NCI-H1930 (cell line): ENCODE data around the gene CAMKMT.
"Not testable (repeated sequence)": the region's sequence is repeated elsewhere in the genome, so short reads cannot be mapped to it uniquely, and the experiment has no call there.

ENCODE experiments used
- DNase-seq, 2 experiments: peaks; one replicate each; lab custom pipeline; 2025; lab: John Stamatoyannopoulos, UW

Gene CAMKMT

DNA sequence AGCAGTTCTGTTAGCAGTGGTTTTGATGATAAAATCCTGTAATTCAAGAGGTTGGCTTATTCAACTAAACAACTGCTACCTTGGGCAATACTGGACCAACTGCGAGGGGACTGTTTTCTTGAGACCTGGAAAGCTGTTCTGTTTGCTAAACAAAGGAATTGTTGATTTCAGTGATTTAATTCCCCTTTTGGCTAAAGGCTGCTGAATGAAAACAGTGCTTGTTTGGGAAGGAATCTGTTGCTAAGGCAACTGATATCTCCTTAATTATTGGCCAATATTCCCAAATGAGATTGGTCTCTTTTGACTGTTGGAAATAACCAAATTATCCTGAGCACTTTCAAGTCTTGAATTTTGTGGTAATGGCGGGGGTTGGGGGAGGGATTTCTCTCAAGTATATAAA, 136.8 kb downstream of the CAMKMT start:
- DNase-seq, result peak; percentile 52 to 83

DNA sequence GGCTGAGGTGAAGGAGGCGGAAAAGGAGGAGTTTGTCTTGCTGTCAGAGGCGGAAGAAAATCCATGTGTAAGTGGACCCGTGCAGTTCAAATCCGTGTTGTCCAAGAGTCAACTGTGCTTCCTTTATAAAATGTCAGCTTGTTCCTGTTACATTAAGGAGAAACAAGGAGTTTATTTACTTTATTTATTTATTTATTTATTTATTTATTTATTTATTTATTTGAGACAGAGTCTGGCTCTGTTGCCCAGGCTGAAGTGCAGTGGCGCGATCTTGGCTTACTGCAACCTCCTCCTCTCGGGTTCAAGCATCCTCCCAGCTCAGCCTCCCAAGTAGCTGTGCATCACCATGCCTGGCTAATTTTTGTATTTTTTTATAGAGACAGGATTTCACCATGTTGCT, 143.9 kb downstream of the CAMKMT start:
- DNase-seq, result not testable (repeated sequence)

DNA sequence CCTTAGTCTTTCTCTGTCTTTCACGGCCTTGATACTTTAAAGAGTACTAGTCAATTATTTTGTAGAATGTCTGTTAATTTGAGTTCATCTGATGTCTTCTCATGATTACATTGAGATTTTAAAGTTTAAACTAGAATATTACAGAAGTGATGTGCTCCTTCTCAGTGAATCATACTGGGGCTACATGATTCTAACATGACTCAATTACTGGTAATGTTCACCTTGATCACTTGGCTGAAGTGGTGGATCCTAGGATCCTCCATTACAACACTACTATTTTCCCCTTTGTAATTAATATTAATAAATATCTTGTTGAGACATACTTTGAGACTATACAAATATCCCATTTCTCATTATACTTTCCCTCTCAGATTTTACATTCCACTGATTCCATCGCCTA, 148.5 kb downstream of the CAMKMT start:
- DNase-seq, result no peak

DNA sequence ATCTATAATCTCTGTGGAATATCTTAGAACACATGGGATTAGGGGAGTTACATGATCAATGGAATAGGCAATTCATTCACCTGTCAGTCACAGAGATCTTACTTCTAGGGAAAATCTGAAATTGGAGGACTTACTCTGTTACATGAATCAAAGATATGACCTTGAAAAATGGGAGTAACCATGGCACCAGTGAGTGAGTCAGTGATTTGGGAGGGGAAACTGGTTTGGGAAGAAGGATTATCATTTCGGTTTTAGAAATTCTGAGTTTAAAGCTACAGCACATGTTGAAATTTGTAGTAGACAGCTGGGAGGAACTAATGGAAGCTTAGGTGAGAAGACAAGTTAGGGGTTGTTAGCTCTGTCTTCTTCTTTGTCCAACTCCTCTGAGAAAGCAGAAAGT, 153.7 kb downstream of the CAMKMT start:
- no peak for DNase-seq

DNA sequence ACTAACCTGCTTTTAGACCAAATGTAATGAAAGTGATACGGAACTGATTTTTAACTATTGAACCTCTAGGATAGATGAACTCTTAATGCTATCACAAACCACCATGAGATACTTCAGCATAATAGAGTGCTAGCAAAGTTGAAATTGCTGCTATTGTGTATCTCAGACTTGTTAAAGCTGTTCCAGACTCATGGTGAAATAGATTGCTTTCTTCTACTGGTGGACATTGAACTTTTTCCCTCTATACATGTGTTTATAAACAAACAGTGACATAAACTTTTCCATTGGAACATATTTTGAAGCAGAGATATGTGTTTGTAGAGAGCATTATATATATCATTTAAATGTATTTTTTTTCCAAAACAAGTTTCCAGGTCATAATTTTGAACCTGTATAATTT, 157.3 kb downstream of the CAMKMT start:
- DNase-seq, result no peak

DNA sequence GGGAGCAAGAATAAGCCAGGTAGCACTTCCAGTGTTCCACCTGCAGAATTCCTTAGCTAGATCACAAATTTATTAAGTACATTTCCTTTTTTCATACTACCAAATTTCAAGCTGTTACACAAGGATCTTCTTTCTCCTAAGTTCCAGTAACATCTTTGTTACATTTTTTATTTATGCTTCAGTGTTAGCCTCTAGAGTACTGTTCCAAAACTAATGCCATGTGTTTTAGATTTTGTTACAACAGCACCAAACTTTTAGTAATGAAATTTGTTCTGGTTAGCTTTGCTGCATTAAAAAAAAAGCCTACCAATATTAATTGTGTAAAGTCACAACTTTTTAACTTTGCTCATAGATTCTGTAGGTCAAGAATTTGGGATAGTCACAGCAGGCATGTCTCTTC, 161.1 kb downstream of the CAMKMT start:
- no peak for DNase-seq

DNA sequence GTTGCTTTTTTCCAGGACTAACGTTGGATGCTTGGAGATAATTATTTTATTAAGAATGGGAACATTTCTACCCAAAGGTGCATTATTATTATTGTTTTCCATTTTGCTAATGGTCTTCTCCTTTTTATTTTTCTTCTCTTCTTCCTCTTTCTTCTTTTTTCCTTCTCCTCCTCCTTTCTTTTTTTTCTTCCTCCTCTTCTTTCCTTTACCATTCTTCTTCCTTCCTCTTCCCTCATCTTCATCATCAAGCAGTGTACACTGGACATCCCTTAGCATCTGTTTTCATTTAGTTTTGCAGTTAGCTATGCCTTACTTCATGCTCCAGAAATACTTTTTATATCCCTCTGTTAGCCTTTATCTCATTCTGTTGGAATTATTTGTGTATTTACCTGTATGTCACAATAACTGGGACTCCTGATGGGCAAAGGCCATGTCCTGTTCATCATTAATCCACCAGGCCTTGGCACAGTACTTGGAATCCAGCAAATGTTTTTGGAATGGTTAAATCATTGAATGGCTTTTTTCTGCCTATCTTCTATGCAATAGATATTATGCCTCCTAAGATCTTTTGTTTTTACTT, 162.7 kb downstream of the CAMKMT start:
- DNase-seq, result no peak

DNA sequence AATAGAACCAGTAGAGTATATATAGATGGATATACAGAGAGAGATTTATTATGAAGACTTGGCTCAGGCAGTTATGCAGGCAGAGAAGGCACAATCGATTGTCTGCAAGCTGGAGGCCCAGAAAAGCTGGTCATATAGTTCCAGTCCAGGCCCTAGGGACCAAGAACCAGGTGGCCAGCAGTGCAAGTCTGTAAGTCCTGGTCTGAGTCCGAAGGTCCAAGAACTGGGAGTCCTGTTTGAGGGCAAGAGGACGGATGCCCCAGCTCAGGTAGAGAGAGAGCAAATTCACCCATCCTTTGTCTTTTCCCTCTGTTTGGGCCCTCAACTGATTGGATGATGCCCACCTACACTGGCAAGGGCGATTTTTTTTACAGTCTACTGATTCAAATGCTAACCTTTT, 164.6 kb downstream of the CAMKMT start:
- DNase-seq, result no peak

DNA sequence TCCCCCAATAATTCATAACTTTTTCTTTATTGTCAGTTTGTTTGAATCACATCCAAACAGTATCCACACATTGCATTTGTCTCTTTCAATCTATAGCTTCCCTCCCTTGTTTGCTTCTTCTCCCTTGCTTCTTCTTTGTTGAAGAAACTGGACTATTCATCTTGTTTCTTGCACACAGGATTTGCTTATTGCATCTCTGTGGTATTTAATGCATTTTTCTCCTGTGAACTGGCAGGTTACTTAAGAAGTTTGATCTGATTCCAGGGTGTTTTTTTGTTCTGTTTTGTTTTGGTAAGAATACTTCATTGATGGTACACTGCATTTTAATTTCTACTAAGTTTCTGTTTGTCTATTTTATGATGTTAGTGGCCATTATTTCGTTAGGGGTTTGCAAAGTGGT, 166.8 kb downstream of the CAMKMT start:
- no peak for DNase-seq

DNA sequence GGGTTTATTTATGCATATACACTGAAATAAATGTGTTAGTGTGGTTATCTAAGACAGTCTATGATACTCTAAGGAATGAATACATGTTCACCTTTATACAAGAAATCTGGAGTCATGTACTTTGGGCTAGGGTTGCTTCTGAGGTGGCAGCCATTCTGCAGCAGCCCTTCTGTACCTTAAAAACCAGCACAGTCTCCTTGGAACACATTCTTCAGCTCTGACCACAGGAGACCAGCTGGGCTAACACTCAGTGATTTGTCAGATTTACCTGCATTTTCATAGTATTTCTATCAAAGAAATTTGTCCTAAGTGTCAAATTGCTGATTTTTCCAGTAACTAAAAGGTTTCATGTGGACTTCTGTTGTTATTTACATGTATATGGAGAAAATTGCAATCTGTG, 167.7 kb downstream of the CAMKMT start:
- DNase-seq, result no peak

DNA sequence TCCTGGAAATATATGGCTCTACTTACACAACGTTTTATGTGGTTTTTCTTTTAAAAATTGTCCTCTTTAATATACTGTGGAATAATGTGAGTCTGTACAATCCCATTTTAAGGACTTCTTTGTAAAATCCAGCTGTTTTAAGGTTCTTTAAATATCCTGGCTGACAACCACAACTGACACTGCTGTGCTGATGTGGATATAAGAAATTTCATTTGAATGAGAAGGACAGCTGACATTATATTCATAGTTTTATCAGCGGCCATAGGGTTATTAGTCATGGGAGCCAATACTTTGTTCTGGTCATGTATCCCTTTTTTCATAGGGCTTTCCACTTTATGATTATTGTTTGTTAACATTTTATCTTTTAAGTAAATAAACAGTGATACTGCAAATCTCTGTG, 169.5 kb downstream of the CAMKMT start:
- no peak for DNase-seq

DNA sequence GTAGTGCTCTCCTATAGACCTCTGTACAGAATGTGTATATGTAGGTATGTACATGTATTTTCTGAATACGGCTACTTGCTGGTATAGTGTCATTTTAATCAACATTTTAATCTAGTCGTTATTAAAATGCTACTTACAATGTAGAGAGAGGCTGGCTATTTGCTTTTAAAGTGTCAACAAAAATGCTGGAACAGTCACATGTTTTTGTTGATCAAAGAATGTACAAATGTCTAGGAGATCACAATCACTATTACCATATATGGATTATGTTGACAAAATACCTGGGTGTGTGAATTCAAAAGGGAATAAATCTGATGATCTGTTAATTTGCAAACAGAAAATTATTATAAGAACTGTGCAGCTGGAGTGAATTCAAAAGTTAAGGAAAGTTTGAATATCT, 170.3 kb downstream of the CAMKMT start:
- no peak for DNase-seq

DNA sequence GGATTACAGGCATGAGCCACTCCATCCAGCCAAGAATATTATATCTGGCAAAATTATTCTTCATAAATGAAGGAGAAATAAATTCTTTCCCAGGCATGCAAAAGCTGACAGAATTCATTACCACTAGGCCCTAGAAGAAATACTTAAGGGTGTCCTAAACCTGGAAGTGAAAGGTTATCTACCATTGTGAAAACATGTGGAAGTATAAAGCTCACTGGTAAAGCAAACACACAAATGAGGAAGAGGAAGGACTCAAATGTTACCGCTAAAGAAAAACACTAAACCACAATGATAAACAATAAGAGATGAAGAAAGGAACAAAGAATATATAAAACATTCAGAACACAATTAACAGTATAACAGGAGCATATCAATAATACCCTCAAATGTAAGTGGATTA, 171.8 kb downstream of the CAMKMT start:
- DNase-seq, result no peak

DNA sequence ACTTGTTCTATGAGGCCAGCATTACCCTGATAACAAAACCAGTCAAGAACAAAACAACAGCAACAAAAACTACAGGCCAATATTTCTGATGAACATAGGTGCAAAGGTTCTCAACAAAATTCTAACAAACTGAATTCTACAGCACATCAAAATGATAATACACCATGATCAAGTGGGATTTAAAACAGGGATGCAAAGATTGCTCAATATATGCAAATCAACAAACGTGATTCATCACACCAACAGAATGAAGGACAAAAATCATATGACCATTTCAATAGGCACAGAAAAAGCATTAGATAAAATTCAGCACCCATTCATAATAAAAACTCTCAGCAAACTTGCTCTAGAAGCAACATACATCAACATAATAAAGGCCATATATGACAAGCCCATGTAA, 173.6 kb downstream of the CAMKMT start:
- DNase-seq, result no peak

DNA sequence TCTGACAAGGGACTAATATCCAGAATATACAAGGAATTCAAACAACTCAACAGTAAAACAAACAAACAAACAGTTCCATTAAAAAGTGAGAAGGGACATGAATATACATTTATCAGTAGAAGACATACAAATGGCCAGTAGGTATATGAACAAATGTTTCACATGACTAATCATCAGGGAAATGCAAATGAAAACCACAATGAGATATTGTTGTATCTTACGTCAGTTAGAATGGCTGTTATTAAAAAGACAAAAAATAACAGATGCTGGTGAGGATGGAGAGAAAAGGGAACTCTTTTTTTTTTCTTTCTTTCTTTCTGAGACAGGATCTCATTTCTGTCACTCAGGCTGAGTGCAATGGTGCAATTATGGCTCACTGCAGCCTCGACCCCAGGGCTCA, 175.5 kb downstream of the CAMKMT start:
- DNase-seq, result no peak

DNA sequence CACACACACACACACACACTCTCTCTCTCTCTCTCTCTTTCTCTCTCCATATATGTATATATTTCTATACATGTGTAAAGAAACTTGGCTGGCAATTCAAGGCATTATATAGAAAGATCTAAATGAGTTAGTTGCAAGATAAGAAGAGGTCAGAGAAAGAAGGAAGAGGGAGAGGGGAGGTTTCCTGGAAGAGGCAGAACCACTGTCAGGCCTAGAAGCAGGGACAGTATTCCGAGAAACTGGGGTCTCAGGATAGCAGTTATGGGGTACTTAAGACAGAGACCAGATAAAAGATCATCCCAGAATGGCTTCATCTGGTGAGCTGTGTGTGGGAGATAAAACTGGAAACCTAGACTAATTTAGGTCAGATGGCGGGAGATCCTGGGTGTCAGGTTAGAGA, 180.8 kb downstream of the CAMKMT start:
- DNase-seq, result no peak

DNA sequence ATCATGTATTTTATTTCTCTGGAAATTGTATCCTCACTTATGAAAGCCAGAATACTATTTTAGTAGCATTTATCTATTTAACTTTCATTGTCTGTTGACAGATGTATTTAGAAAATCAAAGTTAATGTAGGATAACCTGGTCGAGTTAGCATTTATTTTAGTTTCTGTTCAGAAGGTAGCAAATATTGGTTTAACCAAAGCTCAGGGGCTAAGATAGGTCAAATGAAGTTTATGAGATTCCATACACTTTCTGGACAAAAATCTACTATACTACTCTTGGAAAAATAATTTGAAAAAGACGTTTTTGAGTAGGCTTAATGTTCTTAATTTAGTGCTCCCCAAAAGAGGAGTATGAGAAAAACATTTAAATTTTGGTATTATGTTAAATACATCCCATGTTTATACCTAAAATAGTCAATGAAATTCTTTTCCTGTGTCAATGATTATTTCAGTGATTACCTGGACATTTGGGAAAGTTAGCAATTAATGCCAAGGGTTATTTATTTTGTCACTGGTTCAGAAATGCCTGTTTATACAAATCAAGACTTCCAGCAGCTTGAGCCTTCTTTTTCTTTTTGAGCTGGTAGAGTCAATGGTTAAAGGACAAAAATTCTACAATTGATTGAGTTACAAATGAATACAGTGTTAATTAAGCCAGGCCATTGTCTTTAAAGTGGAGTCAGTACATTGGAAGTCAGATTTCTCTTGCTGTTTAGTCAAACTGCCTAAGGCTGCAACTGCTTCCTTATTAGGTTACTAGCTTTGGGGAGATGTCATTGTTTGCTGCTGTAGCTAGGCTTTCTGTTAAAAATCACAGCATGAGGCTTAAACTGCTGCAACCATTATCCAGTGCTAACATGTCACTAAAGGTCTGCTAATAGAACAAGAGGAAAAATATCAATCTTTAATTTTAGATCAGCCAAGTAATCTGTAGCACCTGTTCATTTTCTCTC, 182.3 kb downstream of the CAMKMT start:
- DNase-seq, result peak; percentile 78 to 90

DNA sequence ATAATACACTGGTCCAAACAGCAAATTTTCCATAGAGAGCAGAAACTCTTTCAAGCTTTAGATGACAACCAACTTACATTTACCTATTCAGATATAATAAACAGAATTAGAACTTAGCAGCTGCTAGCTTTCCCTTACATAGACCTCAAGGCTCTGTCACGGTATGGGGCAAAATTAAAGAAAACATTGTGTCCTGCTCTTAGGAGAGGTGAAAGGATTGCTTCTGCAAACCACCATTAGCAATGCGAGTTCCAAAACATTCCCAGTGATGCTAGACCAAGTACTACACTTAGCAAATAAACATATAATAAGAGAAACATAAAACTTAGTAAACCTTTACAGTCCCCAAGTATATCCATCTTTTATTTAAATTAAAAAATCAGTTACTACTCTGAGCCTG, 183.3 kb downstream of the CAMKMT start:
- peak; percentile 3 to 37 for DNase-seq

DNA sequence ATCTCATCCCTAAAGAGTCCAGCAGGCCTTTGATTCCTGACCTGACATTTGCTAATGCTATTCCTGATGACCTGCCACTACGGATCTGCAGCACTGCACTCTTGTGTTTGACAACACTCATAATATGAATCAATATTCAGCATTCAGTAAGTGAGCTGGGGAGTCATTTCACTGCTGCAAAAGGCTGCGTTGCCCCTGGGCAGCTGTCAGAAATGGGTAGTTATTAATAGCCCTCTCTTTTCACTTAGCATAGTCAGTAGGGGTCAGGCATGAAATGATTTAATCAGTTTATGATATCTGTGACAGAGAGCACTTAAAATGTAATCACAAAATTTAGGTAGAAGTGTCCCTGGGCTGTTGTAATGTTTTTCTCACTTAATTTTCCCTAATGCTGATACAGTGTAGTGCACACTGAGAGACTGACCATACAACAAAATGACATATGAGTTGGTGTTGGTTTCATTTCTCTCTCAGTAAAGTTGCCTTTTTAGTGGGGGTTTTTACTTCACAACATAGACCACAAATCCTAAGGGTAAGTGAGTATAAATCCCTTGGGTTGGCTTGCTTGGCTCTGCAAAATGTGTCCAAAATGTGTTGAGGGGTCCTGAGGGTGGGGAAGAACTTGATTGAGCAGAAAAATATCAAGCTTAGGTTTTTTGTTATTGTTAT, 184.8 kb downstream of the CAMKMT start:
- no peak for DNase-seq

DNA sequence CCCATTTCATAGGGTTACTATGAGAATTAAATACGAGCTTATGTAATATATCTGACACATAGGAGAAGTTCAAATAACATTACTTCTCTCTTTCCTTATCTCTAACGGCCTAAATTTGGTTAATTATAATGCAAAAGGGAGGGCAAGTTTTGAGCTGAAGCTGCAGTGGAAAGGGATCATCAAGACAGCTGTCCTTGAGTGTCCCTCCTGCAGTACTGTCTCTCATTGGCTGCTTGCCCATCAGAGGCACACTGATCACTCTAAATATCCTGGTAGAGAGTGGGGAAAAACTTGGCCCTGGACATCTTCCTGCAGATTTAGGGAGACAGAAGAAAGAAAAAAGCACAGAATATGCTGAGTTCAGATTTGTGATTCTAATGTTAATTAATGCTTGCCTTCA, 186.0 kb downstream of the CAMKMT start:
- no peak for DNase-seq

DNA sequence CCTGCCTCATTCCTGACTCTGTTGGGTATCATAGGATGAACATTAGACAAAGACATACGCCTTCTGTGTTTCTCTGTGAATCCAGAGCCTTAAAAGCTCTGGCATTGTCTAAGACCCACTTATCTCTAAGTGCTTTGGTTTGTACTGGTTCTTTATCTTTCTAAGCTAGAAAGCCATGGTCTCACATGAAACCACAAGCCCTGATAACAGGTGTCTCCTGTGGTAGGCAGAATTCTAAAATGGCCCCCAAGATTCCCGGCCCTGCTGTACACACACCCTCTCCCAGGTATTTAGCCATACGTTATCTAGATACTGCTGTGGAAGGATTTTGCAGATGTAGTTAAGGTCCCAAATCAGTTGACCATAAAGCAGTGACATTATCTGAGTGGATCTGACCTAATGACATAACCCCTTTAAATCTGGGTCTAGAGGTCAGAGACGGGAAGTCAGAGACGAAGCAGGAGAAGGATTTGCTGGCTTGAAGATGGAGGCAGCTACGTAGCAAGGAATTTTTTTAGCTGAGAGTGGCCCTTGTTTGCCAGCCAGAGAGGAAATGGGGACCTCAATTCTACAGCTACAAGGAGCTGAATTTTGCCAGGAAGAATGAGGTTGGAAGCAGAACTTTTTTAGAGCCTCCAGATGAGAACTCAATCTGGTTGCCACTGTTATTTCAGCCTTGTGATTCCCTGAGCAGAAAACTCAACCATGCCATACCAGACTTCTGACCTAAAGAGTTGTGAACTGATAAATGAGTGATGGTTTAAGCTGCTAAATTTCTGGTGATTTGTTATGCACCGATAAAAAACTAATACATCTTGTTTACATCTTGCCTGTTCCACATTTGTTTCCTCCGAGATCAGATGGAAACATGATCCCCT, 186.7 kb downstream of the CAMKMT start:
- no peak for DNase-seq

DNA sequence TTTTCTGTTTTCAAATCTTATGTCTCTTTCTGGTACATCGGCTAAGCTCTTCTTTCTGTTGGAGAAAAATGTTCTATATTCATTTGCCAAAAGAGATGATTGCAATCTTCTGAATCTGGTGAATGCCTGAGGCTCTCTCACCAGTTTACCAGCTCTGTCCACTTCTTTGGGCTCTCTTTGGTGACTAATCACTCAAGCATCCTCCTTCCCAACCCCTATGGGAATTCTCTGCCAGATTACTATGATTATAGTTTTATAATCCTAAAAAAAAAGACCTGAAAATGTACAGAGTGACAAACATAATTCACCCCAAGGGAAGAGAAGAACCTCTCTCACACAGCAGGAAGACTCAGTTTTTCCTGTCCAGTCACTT, 187.3 kb downstream of the CAMKMT start:
- DNase-seq, result no peak
